Sigmoid colon (tissue), 7 donors: Measurements from ENCODE around the gene MEGF6. TPM values are rescaled to one million over a fixed set of nuclear protein-coding genes. Genes with fewer than 3 reads are reported as not detected.

Source experiments
- DNase-seq: peaks from one replicate; pipeline ENCODE4 v3.0.0-alpha.2; 2019
- H3K27ac ChIP-seq, 4 donors: fragments of 200-600 bp; sonication (generic); one replicate each; pipeline ENCODE4 v1.5.1; 2016 to 2019; ENCODE audit warnings: mild to moderate bottlenecking in 1 of 4
- H3K27me3 ChIP-seq, 3 donors: fragments of 200-600 bp; sonication (generic); one replicate each; pipeline ENCODE4 v1.5.1; 2019; ENCODE audit warnings: mild to moderate bottlenecking in 1 of 3
- H3K36me3 ChIP-seq, 4 donors: fragments of 200-600 bp; sonication (generic); one replicate each; pipeline ENCODE4 v1.5.1; 2016 to 2019
- H3K4me1 ChIP-seq, 4 donors: fragments of 200-600 bp; sonication (generic); one replicate each; pipeline ENCODE4 v1.5.1; 2017 to 2019
- H3K4me3 ChIP-seq, 4 donors: fragments of 200-600 bp; sonication (generic); one replicate each; pipeline ENCODE4 v1.5.1; 2017 to 2019; ENCODE audit warnings: mild to moderate bottlenecking in 2 of 4, moderate library complexity in 1 of 4
- H3K9me3 ChIP-seq, 4 donors: fragments of 200-600 bp in 3 of 4; sonication (generic) in 3 of 4; one replicate each; pipeline versions ENCODE4 v1.5.1 to v1.6.1; 2013 to 2019
- CTCF ChIP-seq, 4 experiments: fragments of 450-650 bp in 3 of 4; fragments of 200-600 bp in 1 of 4; IDR thresholded peaks; one replicate each; pipeline ENCODE4 v1.5.1; 2016 to 2019; ENCODE audit warnings: antibody characterized with exemption in 4 of 4, mild to moderate bottlenecking in 3 of 4, moderate library complexity in 2 of 4
- EP300 ChIP-seq, 4 donors: sonication (generic); formaldehyde crosslinking; IDR thresholded peaks; one replicate each; pipeline ENCODE4 v1.6.1; 2017; ENCODE audit warnings: antibody characterized with exemption in 4 of 4
- POLR2A ChIP-seq, 2 donors: fragments of 450-650 bp; IDR thresholded peaks; one replicate each; pipeline ENCODE4 v1.6.1; 2016; ENCODE audit warnings: antibody characterized with exemption in 2 of 2, mild to moderate bottlenecking in 2 of 2, moderate library complexity in 2 of 2
- POLR2AphosphoS5 ChIP-seq, 4 donors: sonication (generic); formaldehyde crosslinking; IDR thresholded peaks; one replicate each; pipeline ENCODE4 v1.6.1; 2017; ENCODE audit warnings: antibody characterized with exemption in 4 of 4
- WGBS, 2 donors: extraction: QIAGEN DNeasy Blood & Tissue Kit; methylation state at CpG; one replicate each; pipeline ENCODE4 v1.1.7; 2013; 5-methylcytosine and 5-hydroxymethylcytosine counted together
- intact Hi-C: fragments of 100-400 bp; cut with DNase I; formaldehyde crosslinking; loops from one replicate; pipeline ENCODE4 v1.15.1; 2023
- polyA plus RNA-seq, 3 donors: library from polyadenylated mRNA; stranded (reverse); fragments of 200-250 nt; gene quantifications; one replicate each; pipeline ENCODE4 v1.2.3, GENCODE V29; 2013
- total RNA-seq, 4 donors: library from RNA; depleted of rRNA; stranded (reverse); fragments of >200 nt; gene quantifications; one replicate each; pipeline ENCODE4 v1.1.0, GENCODE V29; 2016
- donor health status: healthy with polysubstance abuse.
- donor health status: Bipolar disorder and iron deficiency.
- donor health status: healthy.

The MEGF6 gene
- total and polyA plus RNA-seq, 7 donors: 2.4 to 31.9 (median 7.8) TPM; not detected in 1

- intact Hi-C loops: no loop called here
- Histone ChIP-seq H3K36me3 (no peaks in the 10 kb centered on the region), H3K9me3 (no peaks in the 10 kb centered on the region), H3K27me3 (peaks cover 0 to 38% (median 14%) of the 10 kb centered on the region in 3 donors), H3K4me1 (no peaks in the 10 kb centered on the region), H3K4me3 (no peak overlapping the region), H3K27ac (no peak overlapping the region)
- DNase-seq: no peak
- TF ChIP-seq CTCF (IDR thresholded peaks at IDR 0.05): no peak
- TF ChIP-seq POLR2AphosphoS5 (IDR thresholded peaks at IDR 0.05): no peak
- no peak for TF ChIP-seq EP300 (IDR thresholded peaks at IDR 0.05)
- no peak for TF ChIP-seq POLR2A (IDR thresholded peaks at IDR 0.05)
- 74 to 78% methylated on average over 30 of the region's 30 CpGs for WGBS, 2 donors
These were observed 131.6 kb downstream of the MEGF6 start for GRCh38 chr1:3479511-3480368.

- H3K9me3 ChIP-seq: no peaks in the 10 kb centered on the region
- H3K4me1 ChIP-seq: no peaks in the 10 kb centered on the region
- no peaks in the 10 kb centered on the region for H3K36me3 ChIP-seq
- WGBS, 2 donors: 74 to 82% methylated on average over 24 of the region's 24 CpGs
- intact Hi-C loops: no loop called here
- DNase-seq: no peak
- H3K27me3 ChIP-seq: peaks cover 0 to 34% (median 7%) of the 10 kb centered on the region in 3 donors
- no peak for TF ChIP-seq POLR2A (IDR thresholded peaks at IDR 0.05)
- TF ChIP-seq EP300 (IDR thresholded peaks at IDR 0.05): no peak
- TF ChIP-seq POLR2AphosphoS5 (IDR thresholded peaks at IDR 0.05): no peak
- TF ChIP-seq CTCF (IDR thresholded peaks at IDR 0.05): no peak
- no peak overlapping the region for H3K27ac ChIP-seq
- no peak overlapping the region for H3K4me3 ChIP-seq
These were observed 133.1 kb downstream of the MEGF6 start for GRCh38 chr1:3478187-3478586.

GRCh38 chr1:3477241-3477995, 133.9 kb downstream of the MEGF6 start:
- Histone ChIP-seq H3K9me3 (no peaks in the 10 kb centered on the region), H3K4me3 (no peak overlapping the region), H3K27me3 (peaks cover 0 to 27% (median 0%) of the 10 kb centered on the region in 3 donors), H3K27ac (no peak overlapping the region), H3K4me1 (no peaks in the 10 kb centered on the region), H3K36me3 (no peaks in the 10 kb centered on the region)
- TF ChIP-seq POLR2A (IDR thresholded peaks at IDR 0.05) (no peak), CTCF (IDR thresholded peaks at IDR 0.05) (no peak), POLR2AphosphoS5 (IDR thresholded peaks at IDR 0.05) (no peak), EP300 (IDR thresholded peaks at IDR 0.05) (no peak)
- intact Hi-C loops: no loop called here
- WGBS, 2 donors: 72 to 79% methylated on average over 28 of the region's 28 CpGs
- DNase-seq: no peak

- no peak overlapping the region for H3K4me3 ChIP-seq
- no peak for DNase-seq
These were observed 134.6 kb downstream of the MEGF6 start for GRCh38 chr1:3476666-3477065.

More at GRCh38 chr1:3476666-3477065, 134.6 kb downstream of the MEGF6 start:
- peaks cover 0 to 25% (median 0%) of the 10 kb centered on the region in 3 donors for H3K27me3 ChIP-seq
- peaks cover 0 to 3% (median under 1%) of the 10 kb centered on the region in 4 donors for H3K4me1 ChIP-seq
- TF ChIP-seq POLR2A (IDR thresholded peaks at IDR 0.05) (no peak), CTCF (IDR thresholded peaks at IDR 0.05) (no peak), EP300 (IDR thresholded peaks at IDR 0.05) (no peak), POLR2AphosphoS5 (IDR thresholded peaks at IDR 0.05) (no peak)
- no peak overlapping the region for H3K27ac ChIP-seq
- 91 to 92% methylated on average over 16 of the region's 16 CpGs for WGBS, 2 donors
- intact Hi-C loops: no loop called here
- H3K9me3 ChIP-seq: no peaks in the 10 kb centered on the region
- no peaks in the 10 kb centered on the region for H3K36me3 ChIP-seq
